Ascending aorta (tissue), 2 donors: ENCODE measurements around the gene ARHGAP19. TPM values are rescaled to one million over a fixed set of nuclear protein-coding genes. Genes with fewer than 3 reads are reported as not detected.

Experiments
- DNase-seq, 2 donors: peaks; one replicate each; pipeline ENCODE4 v3.0.0-alpha.2; 2019; ENCODE audit warnings: low spot score in 2 of 2
- H3K27ac ChIP-seq, 2 donors: fragments of 200-600 bp; sonication (generic); one replicate each; pipeline ENCODE4 v1.5.1; 2016 to 2017; ENCODE audit warnings: mild to moderate bottlenecking in 1 of 2
- H3K27me3 ChIP-seq: fragments of 200-600 bp; sonication (generic); one replicate; pipeline ENCODE4 v1.5.1; 2017
- H3K36me3 ChIP-seq, 2 donors: fragments of 200-600 bp; sonication (generic); one replicate each; pipeline ENCODE4 v1.5.1; 2016
- H3K4me1 ChIP-seq, 2 donors: fragments of 200-600 bp; sonication (generic); one replicate each; pipeline ENCODE4 v1.5.1; 2016 to 2017; ENCODE audit warnings: mild to moderate bottlenecking in 1 of 2
- H3K4me3 ChIP-seq, 2 donors: fragments of 200-600 bp; sonication (generic); one replicate each; pipeline ENCODE4 v1.5.1; 2016 to 2017; ENCODE audit warnings: mild to moderate bottlenecking in 1 of 2
- H3K9me3 ChIP-seq, 2 donors: fragments of 200-600 bp; sonication (generic); one replicate each; pipeline ENCODE4 v1.5.1; 2016
- intact Hi-C: fragments of 100-400 bp; cut with DNase I; formaldehyde crosslinking; loops from one replicate; pipeline ENCODE4 v1.15.1; 2023
- total RNA-seq: library from RNA; depleted of rRNA; stranded (reverse); fragments of >200 nt; gene quantifications from one replicate; pipeline ENCODE4 v1.1.0, GENCODE V29; 2016
- TF ChIP-seq, protein P1 (sequence below), 3 experiments: fragments of 200-600 bp in 2 of 3; fragments of 450-650 bp in 1 of 3; sonication (generic) in 2 of 3; IDR thresholded peaks; one replicate each; pipeline ENCODE4 v1.5.1; 2016 to 2019; ENCODE audit warnings: antibody characterized with exemption in 3 of 3, mild to moderate bottlenecking in 1 of 3, moderate library complexity in 1 of 3

ARHGAP19 gene
- total RNA-seq, 1 donor from 2014 or later, result 4.5 TPM

GRCh38 chr10:97250952-97251351, 41.5 kb downstream of the ARHGAP19 start:
- intact Hi-C loops, result no loop called here
- Histone ChIP-seq H3K4me1 (no peaks in the 10 kb centered on the region), H3K36me3 (peaks cover 0 to 10% of the 10 kb centered on the region in 2 donors), H3K27me3 (no peaks in the 10 kb centered on the region), H3K27ac (no peak overlapping the region), H3K4me3 (no peak overlapping the region), H3K9me3 (no peaks in the 10 kb centered on the region)
- TF ChIP-seq, protein P1, sequence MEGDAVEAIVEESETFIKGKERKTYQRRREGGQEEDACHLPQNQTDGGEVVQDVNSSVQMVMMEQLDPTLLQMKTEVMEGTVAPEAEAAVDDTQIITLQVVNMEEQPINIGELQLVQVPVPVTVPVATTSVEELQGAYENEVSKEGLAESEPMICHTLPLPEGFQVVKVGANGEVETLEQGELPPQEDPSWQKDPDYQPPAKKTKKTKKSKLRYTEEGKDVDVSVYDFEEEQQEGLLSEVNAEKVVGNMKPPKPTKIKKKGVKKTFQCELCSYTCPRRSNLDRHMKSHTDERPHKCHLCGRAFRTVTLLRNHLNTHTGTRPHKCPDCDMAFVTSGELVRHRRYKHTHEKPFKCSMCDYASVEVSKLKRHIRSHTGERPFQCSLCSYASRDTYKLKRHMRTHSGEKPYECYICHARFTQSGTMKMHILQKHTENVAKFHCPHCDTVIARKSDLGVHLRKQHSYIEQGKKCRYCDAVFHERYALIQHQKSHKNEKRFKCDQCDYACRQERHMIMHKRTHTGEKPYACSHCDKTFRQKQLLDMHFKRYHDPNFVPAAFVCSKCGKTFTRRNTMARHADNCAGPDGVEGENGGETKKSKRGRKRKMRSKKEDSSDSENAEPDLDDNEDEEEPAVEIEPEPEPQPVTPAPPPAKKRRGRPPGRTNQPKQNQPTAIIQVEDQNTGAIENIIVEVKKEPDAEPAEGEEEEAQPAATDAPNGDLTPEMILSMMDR (IDR thresholded peaks at IDR 0.05), result no peak
- DNase-seq, result no peak

GRCh38 chr10:97243836-97244235, 48.6 kb downstream of the ARHGAP19 start:
- Histone ChIP-seq H3K4me3 (no peak overlapping the region), H3K27me3 (no peaks in the 10 kb centered on the region), H3K27ac (no peak overlapping the region), H3K4me1 (no peaks in the 10 kb centered on the region), H3K9me3 (no peaks in the 10 kb centered on the region), H3K36me3 (peaks cover 9 to 11% of the 10 kb centered on the region in 2 donors)
- intact Hi-C loops, result no loop called here
- TF ChIP-seq, protein P1 (IDR thresholded peaks at IDR 0.05), result no peak
- no peak for DNase-seq

GRCh38 chr10:97238855-97239254, 53.6 kb downstream of the ARHGAP19 start:
- H3K4me1 ChIP-seq, result no peaks in the 10 kb centered on the region
- TF ChIP-seq, protein P1 (IDR thresholded peaks at IDR 0.05), result no peak
- H3K4me3 ChIP-seq, result no peak overlapping the region
- H3K27ac ChIP-seq, result no peak overlapping the region
- peaks cover 2 to 3% of the 10 kb centered on the region in 2 donors for H3K36me3 ChIP-seq
- DNase-seq, result no peak
- H3K27me3 ChIP-seq, result no peaks in the 10 kb centered on the region
- no peaks in the 10 kb centered on the region for H3K9me3 ChIP-seq
- intact Hi-C loops, result no loop called here

DNA sequence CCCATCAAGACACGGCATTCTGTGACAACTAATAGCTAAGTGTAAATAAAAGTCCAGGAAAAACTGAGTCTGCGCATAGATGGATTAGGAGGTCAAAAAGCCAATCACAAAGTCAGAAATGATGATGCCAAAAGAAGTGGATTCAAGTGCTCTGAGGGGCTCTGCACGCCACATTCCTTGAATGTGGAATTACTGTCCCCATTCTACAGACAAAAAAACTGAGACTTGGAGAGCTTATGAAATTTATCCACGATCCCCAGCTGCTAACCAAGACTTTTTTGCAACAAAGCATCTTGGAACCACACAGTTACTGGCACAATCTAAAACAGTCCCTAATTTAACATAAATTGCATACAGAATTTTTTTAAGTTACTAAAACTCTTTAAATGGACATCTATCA, 57.1 kb downstream of the ARHGAP19 start:
- no peaks in the 10 kb centered on the region for H3K27me3 ChIP-seq
- H3K27ac ChIP-seq, result no peak overlapping the region
- H3K36me3 ChIP-seq, result peaks cover 0 to 5% of the 10 kb centered on the region in 2 donors
- TF ChIP-seq, protein P1 (IDR thresholded peaks at IDR 0.05), result no peak
- no peak for DNase-seq
- intact Hi-C loops, result no loop called here
- H3K4me1 ChIP-seq, result no peaks in the 10 kb centered on the region
- H3K4me3 ChIP-seq, result no peak overlapping the region
- no peaks in the 10 kb centered on the region for H3K9me3 ChIP-seq

GRCh38 chr10:97234400-97234799, 58.0 kb downstream of the ARHGAP19 start:
- DNase-seq, result no peak
- H3K9me3 ChIP-seq, result no peaks in the 10 kb centered on the region
- intact Hi-C loops, result no loop called here
- no peak overlapping the region for H3K4me3 ChIP-seq
- no peaks in the 10 kb centered on the region for H3K4me1 ChIP-seq
- peaks cover 0 to 9% of the 10 kb centered on the region in 2 donors for H3K36me3 ChIP-seq
- no peaks in the 10 kb centered on the region for H3K27me3 ChIP-seq
- TF ChIP-seq, protein P1 (IDR thresholded peaks at IDR 0.05), result peak in 2 of 3 experiments; percentile 28 to 49
- no peak overlapping the region for H3K27ac ChIP-seq

DNA sequence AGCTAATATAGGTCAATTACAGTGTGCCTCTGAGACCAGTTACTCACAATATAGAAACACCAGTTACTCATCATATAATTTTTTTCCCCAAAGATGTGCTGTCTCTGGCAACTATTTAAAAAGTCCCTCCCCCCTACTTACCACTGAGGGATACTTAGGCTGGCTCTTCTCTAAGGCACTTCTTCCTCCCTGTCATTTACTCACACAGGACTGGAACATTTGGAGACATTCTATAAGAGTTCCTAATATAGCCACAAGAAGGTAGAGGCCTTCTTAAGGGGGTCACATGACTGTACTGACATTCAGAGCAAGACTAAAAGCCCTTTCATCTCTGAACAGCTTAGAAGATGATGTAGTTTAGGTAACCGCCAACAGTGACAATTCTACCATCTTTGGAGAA, 62.3 kb downstream of the ARHGAP19 start:
- H3K9me3 ChIP-seq, result no peaks in the 10 kb centered on the region
- H3K36me3 ChIP-seq, result peaks cover 7 to 10% of the 10 kb centered on the region in 2 donors
- intact Hi-C loops, result no loop called here
- H3K4me3 ChIP-seq, result no peak overlapping the region
- no peak overlapping the region for H3K27ac ChIP-seq
- DNase-seq, result no peak
- no peaks in the 10 kb centered on the region for H3K4me1 ChIP-seq
- TF ChIP-seq, protein P1 (IDR thresholded peaks at IDR 0.05), result no peak
- H3K27me3 ChIP-seq, result no peaks in the 10 kb centered on the region
